ENCODE results near the gene KBTBD12.

DNA sequence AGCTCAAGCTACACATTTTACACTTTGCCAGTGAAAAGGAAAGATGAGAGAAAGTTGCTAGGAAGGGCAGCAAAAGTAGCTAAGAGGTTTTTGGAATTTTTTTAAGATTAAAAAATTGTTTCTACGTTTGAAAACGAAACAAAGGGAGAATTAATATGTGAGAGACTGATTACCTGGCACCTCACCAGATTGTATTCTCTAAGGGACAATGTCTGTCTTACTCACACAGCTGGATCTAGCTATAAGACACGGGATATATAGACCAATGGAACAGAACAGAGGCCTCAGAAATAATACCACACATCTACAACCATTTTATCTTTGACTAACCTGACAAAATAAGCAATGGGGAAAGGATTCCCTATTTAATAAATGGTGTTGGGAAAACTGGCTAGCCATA is 9.5 kb upstream of the KBTBD12 start:
- TF ChIP-seq, protein P1, sequence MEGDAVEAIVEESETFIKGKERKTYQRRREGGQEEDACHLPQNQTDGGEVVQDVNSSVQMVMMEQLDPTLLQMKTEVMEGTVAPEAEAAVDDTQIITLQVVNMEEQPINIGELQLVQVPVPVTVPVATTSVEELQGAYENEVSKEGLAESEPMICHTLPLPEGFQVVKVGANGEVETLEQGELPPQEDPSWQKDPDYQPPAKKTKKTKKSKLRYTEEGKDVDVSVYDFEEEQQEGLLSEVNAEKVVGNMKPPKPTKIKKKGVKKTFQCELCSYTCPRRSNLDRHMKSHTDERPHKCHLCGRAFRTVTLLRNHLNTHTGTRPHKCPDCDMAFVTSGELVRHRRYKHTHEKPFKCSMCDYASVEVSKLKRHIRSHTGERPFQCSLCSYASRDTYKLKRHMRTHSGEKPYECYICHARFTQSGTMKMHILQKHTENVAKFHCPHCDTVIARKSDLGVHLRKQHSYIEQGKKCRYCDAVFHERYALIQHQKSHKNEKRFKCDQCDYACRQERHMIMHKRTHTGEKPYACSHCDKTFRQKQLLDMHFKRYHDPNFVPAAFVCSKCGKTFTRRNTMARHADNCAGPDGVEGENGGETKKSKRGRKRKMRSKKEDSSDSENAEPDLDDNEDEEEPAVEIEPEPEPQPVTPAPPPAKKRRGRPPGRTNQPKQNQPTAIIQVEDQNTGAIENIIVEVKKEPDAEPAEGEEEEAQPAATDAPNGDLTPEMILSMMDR (IDR thresholded peaks at IDR 0.05 in 8 of 11, conservative IDR thresholded peaks at IDR 0.05 in 3 of 11), result no peak
- TF ChIP-seq POLR2A (IDR thresholded peaks at IDR 0.05) (no peak), POLR2AphosphoS5 (IDR thresholded peaks at IDR 0.05) (no peak)

All from spleen (tissue), 7 donors.